ENCODE measurements around the gene IL27RA. TPM values are rescaled to one million over a fixed set of nuclear protein-coding genes. Genes with fewer than 3 reads are reported as not detected.

Gene IL27RA
- total RNA-seq, 1 donor from 2014 or later: 5.0 TPM

DNA sequence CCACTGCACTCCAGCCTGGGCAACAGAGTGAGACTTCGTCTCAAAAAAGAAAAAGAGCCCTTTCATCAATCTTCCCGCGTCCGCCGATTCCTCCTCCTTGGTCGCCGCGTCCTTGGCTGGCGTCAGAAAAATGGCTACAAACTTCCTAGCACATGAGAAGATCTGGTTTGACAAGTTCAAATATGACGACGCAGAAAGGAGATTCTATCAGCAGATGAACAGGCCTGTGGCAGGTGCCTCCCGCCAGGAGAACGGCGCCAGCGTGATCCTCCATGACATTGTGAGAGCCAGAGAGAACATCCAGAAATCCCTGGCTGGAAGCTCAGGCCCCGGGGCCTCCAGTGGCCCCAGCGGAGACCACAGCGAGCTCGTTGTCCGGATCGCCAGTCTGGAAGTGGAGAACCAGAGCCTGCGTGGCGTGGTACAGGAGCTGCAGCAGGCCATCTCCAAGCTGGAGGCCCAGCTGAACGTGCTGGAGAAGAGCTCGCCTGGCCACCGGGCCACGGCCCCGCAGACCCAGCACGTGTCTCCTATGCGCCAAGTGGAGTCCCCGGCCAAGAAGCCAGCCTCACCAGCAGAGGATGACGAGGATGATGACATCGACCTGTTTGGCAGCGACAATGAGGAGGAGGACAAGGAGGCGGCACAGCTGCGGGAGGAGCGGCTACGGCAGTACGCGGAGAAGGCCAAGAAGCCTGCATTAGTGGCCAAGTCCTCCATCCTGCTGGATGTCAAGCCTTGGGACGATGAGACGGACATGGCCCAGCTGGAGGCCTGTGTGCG is 38.9 kb downstream of the IL27RA start:
- no peak for DNase-seq (ENCODE audit: low read depth, low spot score)
- H3K4me1 Mint-ChIP-seq: peaks cover 14% of the 10 kb centered on the region
- TF ChIP-seq, protein P1, sequence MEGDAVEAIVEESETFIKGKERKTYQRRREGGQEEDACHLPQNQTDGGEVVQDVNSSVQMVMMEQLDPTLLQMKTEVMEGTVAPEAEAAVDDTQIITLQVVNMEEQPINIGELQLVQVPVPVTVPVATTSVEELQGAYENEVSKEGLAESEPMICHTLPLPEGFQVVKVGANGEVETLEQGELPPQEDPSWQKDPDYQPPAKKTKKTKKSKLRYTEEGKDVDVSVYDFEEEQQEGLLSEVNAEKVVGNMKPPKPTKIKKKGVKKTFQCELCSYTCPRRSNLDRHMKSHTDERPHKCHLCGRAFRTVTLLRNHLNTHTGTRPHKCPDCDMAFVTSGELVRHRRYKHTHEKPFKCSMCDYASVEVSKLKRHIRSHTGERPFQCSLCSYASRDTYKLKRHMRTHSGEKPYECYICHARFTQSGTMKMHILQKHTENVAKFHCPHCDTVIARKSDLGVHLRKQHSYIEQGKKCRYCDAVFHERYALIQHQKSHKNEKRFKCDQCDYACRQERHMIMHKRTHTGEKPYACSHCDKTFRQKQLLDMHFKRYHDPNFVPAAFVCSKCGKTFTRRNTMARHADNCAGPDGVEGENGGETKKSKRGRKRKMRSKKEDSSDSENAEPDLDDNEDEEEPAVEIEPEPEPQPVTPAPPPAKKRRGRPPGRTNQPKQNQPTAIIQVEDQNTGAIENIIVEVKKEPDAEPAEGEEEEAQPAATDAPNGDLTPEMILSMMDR (conservative IDR thresholded peaks at IDR 0.05): no peak
- H3K36me3 Mint-ChIP-seq (ENCODE audit: low read depth): no peaks in the 10 kb centered on the region
- peak overlapping the region; percentile 64 for H3K4me3 Mint-ChIP-seq
- H3K9me3 Mint-ChIP-seq: no peaks in the 10 kb centered on the region
- peaks cover 28% of the 10 kb centered on the region for H3K27me3 Mint-ChIP-seq (ENCODE audit: low read depth)
- H3K27ac Mint-ChIP-seq (ENCODE audit: unreplicated experiment): no peak overlapping the region

DNA sequence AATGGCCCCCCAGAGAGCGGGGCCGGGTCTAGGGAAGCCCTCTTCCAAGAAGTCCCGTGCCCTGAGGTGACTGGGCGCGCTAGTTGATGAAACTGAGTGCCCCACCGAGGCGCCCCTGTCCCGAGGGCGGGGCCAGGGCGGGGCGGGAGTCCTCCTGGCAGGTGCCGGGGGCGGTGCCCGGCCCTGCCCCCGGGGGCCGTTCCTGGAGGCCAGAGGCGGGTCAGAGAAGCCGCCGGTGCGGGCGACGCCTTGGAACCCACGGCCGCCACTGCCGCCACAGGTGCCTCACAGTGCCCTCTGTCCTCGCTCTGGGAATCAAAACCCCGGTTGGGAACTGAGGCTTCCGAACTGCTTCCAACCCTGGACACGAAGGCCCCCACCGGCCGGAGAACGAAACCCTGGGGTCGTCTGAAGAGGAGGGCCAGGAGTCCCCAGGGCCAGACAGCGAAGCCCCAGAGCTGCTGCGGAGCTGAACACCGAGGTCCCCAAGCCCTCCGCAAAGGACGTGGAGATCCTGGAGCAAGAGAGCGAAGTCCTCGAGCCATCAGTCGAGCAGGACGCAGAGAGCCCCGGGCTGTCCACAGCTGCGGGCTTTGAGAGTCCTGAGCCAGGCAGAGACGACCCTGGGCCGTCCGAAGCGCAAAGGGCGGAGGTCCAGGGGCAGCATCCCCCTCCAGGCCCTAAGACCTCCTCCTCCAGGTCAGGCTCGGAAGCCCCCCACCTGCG is 41.1 kb downstream of the IL27RA start, which contains the start of gene MISP3:
Gene MISP3, plus strand, starts transcription at position 252 of the 726 bp plus-strand sequence. CDS start 524 bp downstream, outside the sequence.
- Mint-ChIP-seq H3K9me3 (no peaks in the 10 kb centered on the region), H3K4me3 (peak within 1 kb of the TSS; percentile 88), H3K4me1 (peaks cover 14% of the 10 kb centered on the region), H3K36me3 (ENCODE audit: low read depth) (no peaks in the 10 kb centered on the region), H3K27me3 (ENCODE audit: low read depth) (peaks cover 25% of the 10 kb centered on the region), H3K27ac (ENCODE audit: unreplicated experiment) (no peak within 1 kb of the TSS)
- TF ChIP-seq, protein P1 (conservative IDR thresholded peaks at IDR 0.05): no peak
- no peak for DNase-seq (ENCODE audit: low read depth, low spot score)

DNA sequence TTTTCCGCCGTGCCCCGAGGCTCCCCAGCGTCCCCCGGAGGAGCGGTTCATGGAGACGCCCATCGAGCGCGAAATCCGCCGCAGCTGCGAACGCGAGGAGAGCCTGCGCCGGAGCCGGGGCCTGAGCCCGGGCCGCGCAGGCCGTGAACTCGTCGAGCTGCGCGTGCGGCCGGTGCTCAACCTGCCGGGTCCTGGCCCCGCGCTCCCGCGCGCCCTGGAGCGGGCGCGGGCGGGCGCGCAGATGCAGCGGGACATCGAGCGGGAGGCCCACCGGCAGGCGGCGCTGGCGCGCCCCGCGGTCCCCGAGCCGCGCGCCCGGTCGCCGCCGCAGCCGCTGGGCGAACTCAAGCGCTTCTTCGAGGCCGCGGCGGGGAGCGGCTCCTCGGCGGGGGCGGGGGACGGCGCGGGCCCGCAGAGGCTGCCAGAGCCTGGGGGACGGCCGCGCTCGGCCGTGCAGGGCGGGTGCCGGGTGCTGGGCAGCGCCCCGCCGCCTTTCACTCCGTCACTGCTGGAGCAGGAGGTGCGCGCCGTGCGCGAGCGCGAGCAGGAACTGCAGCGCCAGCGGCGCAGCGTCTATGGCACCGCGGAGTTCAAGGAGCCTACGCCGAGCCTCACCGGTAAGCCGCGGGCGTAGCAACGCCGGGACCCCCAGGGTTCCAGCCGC is 41.8 kb downstream of the IL27RA start:
- peak; percentile 73 for DNase-seq (ENCODE audit: low read depth, low spot score)
- no peaks in the 10 kb centered on the region for H3K9me3 Mint-ChIP-seq
- H3K4me3 Mint-ChIP-seq: peak overlapping the region; percentile 88
- no peak overlapping the region for H3K27ac Mint-ChIP-seq (ENCODE audit: unreplicated experiment)
- H3K27me3 Mint-ChIP-seq (ENCODE audit: low read depth): peaks cover 25% of the 10 kb centered on the region
- H3K36me3 Mint-ChIP-seq (ENCODE audit: low read depth): no peaks in the 10 kb centered on the region
- TF ChIP-seq, protein P1 (conservative IDR thresholded peaks at IDR 0.05): peak; percentile 66
- peaks cover 14% of the 10 kb centered on the region for H3K4me1 Mint-ChIP-seq

DNA sequence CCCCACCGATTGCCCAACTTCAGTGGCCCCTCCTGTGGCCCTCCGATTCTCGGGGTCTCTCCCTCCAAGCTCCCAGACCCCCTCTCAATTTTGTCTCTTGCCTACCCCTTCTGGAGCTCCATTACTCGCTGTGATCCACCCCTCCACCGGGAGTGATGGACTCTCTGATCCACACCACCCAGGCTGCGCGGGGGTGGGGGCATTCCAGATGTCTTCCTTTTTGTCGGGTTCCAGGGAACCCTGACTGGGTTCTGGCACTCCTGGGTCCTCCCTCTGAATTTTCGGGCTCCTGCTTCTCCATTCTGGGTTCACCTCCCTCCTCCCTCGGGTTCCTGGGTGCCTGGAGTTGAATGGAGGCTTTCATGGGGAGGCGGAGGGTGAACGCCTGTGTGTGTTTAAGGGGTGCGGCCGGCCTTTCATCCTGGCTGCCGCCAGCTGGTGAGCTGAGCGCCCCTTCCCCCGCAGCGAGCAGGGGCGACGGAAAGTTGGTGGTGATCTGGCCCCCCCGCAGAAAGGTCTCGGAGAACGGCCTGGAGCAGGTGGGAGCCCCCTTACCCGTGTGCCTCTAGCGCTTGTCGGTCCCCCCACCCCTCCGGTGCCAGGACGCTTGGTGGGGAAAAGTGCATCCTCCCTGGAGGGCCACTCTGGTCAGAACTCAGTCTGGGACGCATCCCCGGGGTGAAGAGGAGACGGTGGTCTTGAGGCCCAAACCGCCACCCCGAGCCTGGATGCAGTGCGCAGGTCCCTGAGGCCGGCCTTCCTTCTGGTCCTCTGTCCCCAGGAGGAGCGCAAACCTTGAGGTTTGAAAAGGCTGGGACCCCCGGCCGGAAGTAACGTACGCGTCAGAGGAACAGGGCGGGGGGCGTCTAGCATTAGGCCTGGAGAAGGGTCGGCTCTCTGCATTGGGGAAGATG is 42.6 kb downstream of the IL27RA start:
- peaks cover 25% of the 10 kb centered on the region for H3K27me3 Mint-ChIP-seq (ENCODE audit: low read depth)
- H3K4me1 Mint-ChIP-seq: peaks cover 14% of the 10 kb centered on the region
- H3K27ac Mint-ChIP-seq (ENCODE audit: unreplicated experiment): no peak overlapping the region
- H3K9me3 Mint-ChIP-seq: no peaks in the 10 kb centered on the region
- no peaks in the 10 kb centered on the region for H3K36me3 Mint-ChIP-seq (ENCODE audit: low read depth)
- TF ChIP-seq, protein P1 (conservative IDR thresholded peaks at IDR 0.05): no peak
- no peak for DNase-seq (ENCODE audit: low read depth, low spot score)
- H3K4me3 Mint-ChIP-seq: peak overlapping the region; percentile 88

Measured in neural crest cell (in vitro differentiated cells).